K562 (cell line): ENCODE measurements around the gene GAMT. TPM values are rescaled to one million over a fixed set of nuclear protein-coding genes. Genes with fewer than 3 reads are reported as not detected.

Source experiments
- ATAC-seq: fragments of 200-7000 bp; cut with Tn5 transposase; 3 replicates; pipeline ENCODE4 v1.9.1; 2020; ENCODE audit warnings: moderate library complexity
- BruUV-seq: library from RNA; stranded (reverse); fragments of 400-500 nt; replicated peaks from 2 replicates; lab custom pipeline; 2021; lab: Mats Ljungman, UMichigan
- CTCF ChIA-PET: fragments of 300-600 bp; formaldehyde crosslinking; extraction: SDS; loops from one replicate; lab custom pipeline; 2021; ENCODE audit warnings: low intra/inter-chr PET ratio; lab: Yijun Ruan, JAX
- POLR2A ChIA-PET: fragments of 300-600, 350-650 bp; sonication (Branson Sonifier 250); formaldehyde crosslinking; extraction: SDS; loops from one replicate; lab custom pipeline; 2021; ENCODE audit warnings: antibody characterized with exemption, inconsistent platforms; lab: Yijun Ruan, JAX
- DNase-seq, 4 experiments: peaks; one replicate each; pipeline versions ENCODE4 v3.0.0 to v3.0.0-alpha.2; 2011 to 2018; ENCODE audit warnings: low spot score in 3 of 4, mixed read lengths in 3 of 4; ENCODE audit errors: extremely low read depth in 1 of 4
- FAIRE-seq: peaks from 2 replicates; lab custom pipeline; 2011; peaks lifted over from hg19 to GRCh38; lab: Jason Lieb, UNC
- H2AFZ ChIP-seq: 2 replicates; pipeline ENCODE4 v1.6.0; 2011; ENCODE audit warnings: low read depth, low read length, control low read depth, inconsistent platforms
- H3K27ac ChIP-seq: fragments of 200-600 bp; 3 replicates; pipeline ENCODE4 v1.8.0; 2011; ENCODE audit warnings: low read depth, mild to moderate bottlenecking, control low read depth, inconsistent platforms, low read length, moderate library complexity, mixed read lengths; ENCODE audit errors: extremely low read depth
- H3K27me3 ChIP-seq, 2 experiments: fragments of 300-600 bp in 1 of 2; 2 replicates in 1 of 2; 3 replicates in 1 of 2; pipeline versions ENCODE4 v1.6.0 to v1.8.0; 2011; ENCODE audit warnings: inconsistent platforms in 2 of 2, low read length in 2 of 2, mild to moderate bottlenecking in 1 of 2, mixed read lengths in 1 of 2, moderate library complexity in 1 of 2; ENCODE audit not compliant: control insufficient read depth in 2 of 2, insufficient read depth in 2 of 2
- H3K36me3 ChIP-seq: fragments of 300-600 bp; 3 replicates; pipeline ENCODE4 v1.8.0; 2011; ENCODE audit warnings: mild to moderate bottlenecking, low read length, inconsistent platforms; ENCODE audit not compliant: control insufficient read depth, insufficient read depth
- H3K4me1 ChIP-seq, 2 experiments: fragments of 200-600 bp in 1 of 2; replicated peaks in 1 of 2; 2 replicates in 1 of 2; 3 replicates in 1 of 2; pipeline versions ENCODE4 v1.5.1 to v1.8.0; 2011; ENCODE audit warnings: inconsistent platforms in 2 of 2, low read length in 2 of 2, mild to moderate bottlenecking in 1 of 2, mixed read lengths in 1 of 2, moderate library complexity in 1 of 2; ENCODE audit not compliant: control insufficient read depth in 2 of 2, insufficient read depth in 2 of 2
- H3K4me2 ChIP-seq: 2 replicates; pipeline ENCODE4 v1.6.1; 2011; ENCODE audit warnings: low read length, control low read depth, inconsistent platforms, mixed read lengths; ENCODE audit not compliant: insufficient read depth
- H3K4me3 ChIP-seq: fragments of 200-600 bp; sonication (generic), shearing (Covaris generic); 2 replicates; pipeline ENCODE4 v1.5.1; 2016; ENCODE audit warnings: control low read depth, inconsistent platforms
- H3K79me2 ChIP-seq: fragments of 200-600 bp; 3 replicates; pipeline ENCODE4 v1.8.0; 2011; ENCODE audit warnings: low read length, inconsistent platforms; ENCODE audit not compliant: control insufficient read depth, insufficient read depth
- H3K9ac ChIP-seq, 2 experiments: 2 replicates each; pipeline versions ENCODE4 v1.6.0 to v1.6.1; 2011; ENCODE audit warnings: low read depth in 2 of 2, low read length in 2 of 2, control low read depth in 1 of 2, inconsistent platforms in 1 of 2, mild to moderate bottlenecking in 1 of 2, mixed read lengths in 1 of 2; ENCODE audit not compliant: insufficient read depth in 1 of 2
- H3K9me1 ChIP-seq: one replicate; pipeline ENCODE4 v1.6.0; 2011; ENCODE audit warnings: inconsistent platforms, mild to moderate bottlenecking, low read length, moderate library complexity; ENCODE audit not compliant: control insufficient read depth, insufficient read depth
- H3K9me3 ChIP-seq: replicated peaks from 2 replicates; pipeline ENCODE4 v1.5.1; 2011; ENCODE audit warnings: low read depth, low read length, inconsistent platforms; ENCODE audit not compliant: control insufficient read depth, insufficient read depth
- H4K20me1 ChIP-seq: replicated peaks from 2 replicates; pipeline ENCODE4 v1.6.1; 2011; ENCODE audit warnings: low read length, inconsistent platforms, mixed read lengths; ENCODE audit not compliant: control insufficient read depth, insufficient read depth
- RBM14 ChIP-seq: fragments of 200-400 bp; formaldehyde crosslinking; IDR thresholded peaks from 2 replicates; pipeline ENCODE4 v1.6.1; 2018; ENCODE audit warnings: low read depth, mild to moderate bottlenecking, low read length, moderate library complexity, borderline replicate concordance; ENCODE audit not compliant: insufficient read depth
- ZC3H11A ChIP-seq: IDR thresholded peaks from 2 replicates; pipeline ENCODE4 v1.6.1; 2012; ENCODE audit warnings: low read depth, low read length, improper control_type of control experiment
- ZNF121 ChIP-seq: sonication (generic); formaldehyde crosslinking; conservative IDR thresholded peaks from 2 replicates; pipeline ENCODE4 v1.8.0; 2022; ENCODE audit warnings: missing genetic modification reagents
- WGBS: fragments of 100-300 bp; shearing (Covaris generic); methylation state at CpG from one replicate; pipeline ENCODE4 v1.1.6; 2016; ENCODE audit warnings: low coverage, mixed read lengths; ENCODE audit not compliant: insufficient coverage; ENCODE audit errors: missing lambda C conversion rate; 5-methylcytosine and 5-hydroxymethylcytosine counted together
- in situ Hi-C: fragments of 300-500 bp; cut with MboI; formaldehyde crosslinking; loops from 4 replicates; pipeline ENCODE4 v1.15.0; 2018; ENCODE audit warnings: inconsistent platforms, mixed read lengths
- intact Hi-C: fragments of 100-400 bp; cut with micrococcal nuclease; formaldehyde crosslinking; loops from 2 replicates; pipeline ENCODE4 v1.14.2; 2022
- polyA plus RNA-seq, 8 experiments: library from polyadenylated mRNA; depleted of rRNA in 4 of 8; stranded (reverse) in 5 of 8; unstranded in 3 of 8; fragments of >200 nt; fragmentation: Nextera tagmentation in 2 of 8; fragmentation: Illumina TruSeq in 1 of 8; extraction: Ambion mirVana in 2 of 8; extraction: Trizol in 1 of 8; gene quantifications; 2 replicates each; pipeline versions ENCODE4 v1.2.1 to v1.2.3, GENCODE V29; 2011 to 2014; ENCODE audit warnings: inconsistent platforms in 1 of 8, missing spikeins in 1 of 8
- total RNA-seq, 7 experiments: library from RNA; depleted of rRNA in 6 of 7; stranded (reverse); fragments of >200 nt in 6 of 7; fragmentation: Illumina TruSeq in 2 of 7; extraction: Trizol in 2 of 7; gene quantifications; 2 replicates each; pipeline versions ENCODE4 v1.2.1 to v1.2.3, GENCODE V29; 2011 to 2021; ENCODE audit warnings: low replicate concordance in 1 of 7
- TF ChIP-seq, protein P1 (sequence below): sonication (generic); formaldehyde crosslinking; IDR thresholded peaks from 2 replicates; pipeline ENCODE4 v1.8.1; 2023; ENCODE audit warnings: mild to moderate bottlenecking, missing genetic modification reagents

Gene GAMT
- total and polyA plus RNA-seq, 9 of the 15 experiments (the other 6 are each of a cell fraction or from before 2014, with no cell fraction given): 1.3 to 35.3 (median 27.2) TPM

DNA sequence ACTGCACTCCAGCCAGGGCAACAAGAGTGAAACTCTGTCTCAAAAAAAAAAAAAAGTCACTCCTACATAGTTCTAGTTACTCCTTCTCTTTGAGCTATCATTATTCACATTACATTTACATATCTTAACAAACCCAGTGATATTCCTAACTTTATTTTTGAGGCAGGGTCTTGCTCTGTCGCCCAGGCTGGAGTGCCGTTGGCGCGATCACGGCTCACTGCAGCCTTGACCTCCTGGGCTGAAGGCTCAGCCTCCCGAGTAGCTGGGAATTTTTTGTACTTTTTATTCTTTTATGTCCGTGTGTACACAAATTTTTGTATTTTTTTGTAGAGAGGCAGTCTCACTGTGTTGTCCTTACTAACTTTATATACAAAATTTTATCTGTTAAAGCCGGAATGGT lies 36.3 kb upstream of the GAMT start:
- H3K36me3 ChIP-seq: peaks cover 68% of the 10 kb centered on the region
- FAIRE-seq: no peak

More for the DNA sequence above, 36.3 kb upstream of the GAMT start:
- WGBS: 35% methylated on average over 8 of the region's 8 CpGs
- Histone ChIP-seq H3K27ac (peak overlapping the region; percentile 90), H3K9me3 (no peaks in the 10 kb centered on the region), H3K4me3 (peak overlapping the region; percentile 70; the same call in 1 of the 2 replicates), H3K27me3 (no peaks in the 10 kb centered on the region), H3K9ac (peak overlapping the region; percentile 40 to 100; a peak in 3 of 4 replicates), H3K9me1 (no peaks in the 10 kb centered on the region), H4K20me1 (peaks cover 37% of the 10 kb centered on the region), H3K4me2 (peak overlapping the region; percentile 97), H3K79me2 (peaks cover 52% of the 10 kb centered on the region), H2AFZ (peak overlapping the region; percentile 85), H3K4me1 (peaks cover 36 to 88% of the 10 kb centered on the region in 2 experiments; a peak in 4 of 5 replicates)
- TF ChIP-seq ZNF121: peak; percentile 13; the same call in 1 of the 2 replicates
- peak; percentile 10; the same call in 1 of the 2 replicates for TF ChIP-seq ZC3H11A
- TF ChIP-seq, protein P1, sequence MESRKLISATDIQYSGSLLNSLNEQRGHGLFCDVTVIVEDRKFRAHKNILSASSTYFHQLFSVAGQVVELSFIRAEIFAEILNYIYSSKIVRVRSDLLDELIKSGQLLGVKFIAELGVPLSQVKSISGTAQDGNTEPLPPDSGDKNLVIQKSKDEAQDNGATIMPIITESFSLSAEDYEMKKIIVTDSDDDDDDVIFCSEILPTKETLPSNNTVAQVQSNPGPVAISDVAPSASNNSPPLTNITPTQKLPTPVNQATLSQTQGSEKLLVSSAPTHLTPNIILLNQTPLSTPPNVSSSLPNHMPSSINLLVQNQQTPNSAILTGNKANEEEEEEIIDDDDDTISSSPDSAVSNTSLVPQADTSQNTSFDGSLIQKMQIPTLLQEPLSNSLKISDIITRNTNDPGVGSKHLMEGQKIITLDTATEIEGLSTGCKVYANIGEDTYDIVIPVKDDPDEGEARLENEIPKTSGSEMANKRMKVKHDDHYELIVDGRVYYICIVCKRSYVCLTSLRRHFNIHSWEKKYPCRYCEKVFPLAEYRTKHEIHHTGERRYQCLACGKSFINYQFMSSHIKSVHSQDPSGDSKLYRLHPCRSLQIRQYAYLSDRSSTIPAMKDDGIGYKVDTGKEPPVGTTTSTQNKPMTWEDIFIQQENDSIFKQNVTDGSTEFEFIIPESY: peak; percentile 6; the same call in 1 of the 2 replicates
- no peak for TF ChIP-seq RBM14
- no TSS peak for BruUV-seq
- in situ Hi-C loops (no loop called here), intact Hi-C loops (no loop called here)
- no peak for ATAC-seq
- CTCF ChIA-PET: interaction anchor here (0.6 kb wide), 1 partner anchor 685 kb away, joined by 4 read pairs; no protein-coding TSS in a partner anchor
- POLR2A ChIA-PET: interaction anchor here (0.6 to 1.8 kb wide), 7 partner anchors 9 to 353 kb away, joined by 3 to 5 read pairs (median 3); partner anchors contain the start of gene CIRBP
- DNase-seq: no peak
